Chondrocyte (in vitro differentiated cells): ENCODE results near the gene CTBP1. TPM values are rescaled to one million over a fixed set of nuclear protein-coding genes. Genes with fewer than 3 reads are reported as not detected.

Experiments
- DNase-seq: peaks from one replicate; pipeline ENCODE4 v3.0.0; 2021; ENCODE audit warnings: mixed read lengths, low spot score
- H3K27ac Mint-ChIP-seq: one replicate; pipeline ENCODE4 v1.8.0; 2021; ENCODE audit warnings: mild to moderate bottlenecking, moderate library complexity, mixed read lengths; ENCODE audit not compliant: unreplicated experiment
- H3K27me3 Mint-ChIP-seq: 2 replicates; pipeline ENCODE4 v1.8.0; 2021; ENCODE audit warnings: low read depth, mixed read lengths
- H3K36me3 Mint-ChIP-seq: 2 replicates; pipeline ENCODE4 v1.8.0; 2021; ENCODE audit warnings: low read depth, mixed read lengths
- H3K4me1 Mint-ChIP-seq: 2 replicates; pipeline ENCODE4 v1.8.0; 2021; ENCODE audit warnings: low read depth, mild to moderate bottlenecking, mixed read lengths
- H3K4me3 Mint-ChIP-seq: one replicate; pipeline ENCODE4 v1.8.0; 2021; ENCODE audit warnings: mild to moderate bottlenecking, moderate library complexity, mixed read lengths; ENCODE audit not compliant: unreplicated experiment
- H3K9me3 Mint-ChIP-seq: 2 replicates; pipeline ENCODE4 v1.8.0; 2021; ENCODE audit warnings: low read depth, mixed read lengths
- total RNA-seq: library from RNA; stranded (reverse); gene quantifications from 3 replicates; pipeline ENCODE4 v1.2.1, GENCODE V29; 2021
- TF ChIP-seq, protein P1 (sequence below): fragments of 200-600 bp; sonication (generic); IDR thresholded peaks from 2 replicates; pipeline ENCODE4 v1.5.0; 2021; ENCODE audit warnings: antibody characterized with exemption, mild to moderate bottlenecking, moderate library complexity

The CTBP1 gene
- total RNA-seq, 1 donor from 2014 or later = 151 TPM

DNA sequence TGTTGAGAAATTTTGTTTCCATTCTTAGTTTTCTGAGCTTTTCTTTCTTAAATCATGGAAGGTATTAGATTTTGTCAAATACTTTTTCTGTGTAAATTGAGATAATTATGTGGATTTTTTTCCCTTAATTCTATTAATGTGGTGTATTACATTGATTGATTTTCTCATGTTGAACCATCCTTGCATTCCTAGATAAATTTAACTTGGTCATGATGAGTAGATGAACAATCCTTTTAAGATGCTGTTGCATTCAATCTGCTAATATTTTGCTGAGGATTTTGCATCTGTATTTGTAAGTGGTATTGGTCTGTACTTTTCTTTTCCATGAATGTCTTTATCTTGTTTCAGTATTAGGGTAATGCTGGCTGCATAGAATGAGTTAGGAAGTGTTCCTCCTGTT is 20.3 kb upstream of the CTBP1 start:
- Mint-ChIP-seq H3K4me1 (no peaks in the 10 kb centered on the region), H3K36me3 (peaks cover 20% of the 10 kb centered on the region), H3K4me3 (no peak overlapping the region), H3K27ac (no peak overlapping the region), H3K9me3 (peaks cover 25% of the 10 kb centered on the region), H3K27me3 (no peaks in the 10 kb centered on the region)
- TF ChIP-seq, protein P1, sequence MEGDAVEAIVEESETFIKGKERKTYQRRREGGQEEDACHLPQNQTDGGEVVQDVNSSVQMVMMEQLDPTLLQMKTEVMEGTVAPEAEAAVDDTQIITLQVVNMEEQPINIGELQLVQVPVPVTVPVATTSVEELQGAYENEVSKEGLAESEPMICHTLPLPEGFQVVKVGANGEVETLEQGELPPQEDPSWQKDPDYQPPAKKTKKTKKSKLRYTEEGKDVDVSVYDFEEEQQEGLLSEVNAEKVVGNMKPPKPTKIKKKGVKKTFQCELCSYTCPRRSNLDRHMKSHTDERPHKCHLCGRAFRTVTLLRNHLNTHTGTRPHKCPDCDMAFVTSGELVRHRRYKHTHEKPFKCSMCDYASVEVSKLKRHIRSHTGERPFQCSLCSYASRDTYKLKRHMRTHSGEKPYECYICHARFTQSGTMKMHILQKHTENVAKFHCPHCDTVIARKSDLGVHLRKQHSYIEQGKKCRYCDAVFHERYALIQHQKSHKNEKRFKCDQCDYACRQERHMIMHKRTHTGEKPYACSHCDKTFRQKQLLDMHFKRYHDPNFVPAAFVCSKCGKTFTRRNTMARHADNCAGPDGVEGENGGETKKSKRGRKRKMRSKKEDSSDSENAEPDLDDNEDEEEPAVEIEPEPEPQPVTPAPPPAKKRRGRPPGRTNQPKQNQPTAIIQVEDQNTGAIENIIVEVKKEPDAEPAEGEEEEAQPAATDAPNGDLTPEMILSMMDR = no peak
- no peak for DNase-seq

DNA sequence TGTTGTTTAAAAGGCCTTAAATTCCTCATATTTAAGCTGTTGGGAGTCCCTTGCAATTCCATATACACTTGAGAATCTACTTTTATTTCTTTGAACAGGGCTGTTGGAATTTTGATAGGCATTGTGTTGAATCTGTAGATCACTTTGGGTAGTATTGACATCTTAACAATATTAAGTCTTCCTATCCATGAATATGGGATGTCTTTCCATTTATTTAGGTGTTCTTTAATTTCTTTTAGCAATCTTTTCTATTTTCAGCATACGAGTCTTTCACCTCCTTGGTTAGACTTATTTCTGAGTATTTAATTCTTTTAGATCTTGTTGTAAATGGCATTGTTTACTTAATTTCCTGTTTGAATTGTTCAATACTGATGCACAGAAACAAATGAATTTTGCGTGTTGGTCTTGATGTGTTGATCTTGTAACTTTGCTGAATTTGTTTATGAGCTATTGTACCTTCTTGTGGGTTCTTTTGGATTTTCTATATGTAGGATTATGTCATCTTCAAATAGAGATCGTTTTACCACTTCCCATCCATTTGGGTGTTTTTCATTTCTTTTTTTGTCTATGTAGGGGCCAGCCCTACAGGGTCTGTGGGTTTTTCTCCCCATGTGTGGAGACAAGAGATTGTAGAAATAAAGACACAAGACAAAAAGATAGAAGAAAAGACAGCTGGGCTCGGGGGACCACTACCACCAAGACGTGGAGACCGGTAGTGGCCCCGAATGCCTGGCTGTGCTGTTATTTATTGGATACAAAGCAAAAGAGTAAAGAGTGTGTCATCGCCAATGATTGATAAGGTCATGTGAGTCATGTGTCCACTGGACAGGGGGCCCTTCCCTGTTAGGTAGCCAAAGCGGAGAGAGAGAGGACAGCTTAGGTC is 18.2 kb upstream of the CTBP1 start:
- Mint-ChIP-seq H3K4me1 (no peaks in the 10 kb centered on the region), H3K9me3 (peaks cover 25% of the 10 kb centered on the region), H3K36me3 (peaks cover 20% of the 10 kb centered on the region), H3K27me3 (no peaks in the 10 kb centered on the region), H3K27ac (no peak overlapping the region), H3K4me3 (no peak overlapping the region)
- no peak for DNase-seq
- TF ChIP-seq, protein P1 = no peak

DNA sequence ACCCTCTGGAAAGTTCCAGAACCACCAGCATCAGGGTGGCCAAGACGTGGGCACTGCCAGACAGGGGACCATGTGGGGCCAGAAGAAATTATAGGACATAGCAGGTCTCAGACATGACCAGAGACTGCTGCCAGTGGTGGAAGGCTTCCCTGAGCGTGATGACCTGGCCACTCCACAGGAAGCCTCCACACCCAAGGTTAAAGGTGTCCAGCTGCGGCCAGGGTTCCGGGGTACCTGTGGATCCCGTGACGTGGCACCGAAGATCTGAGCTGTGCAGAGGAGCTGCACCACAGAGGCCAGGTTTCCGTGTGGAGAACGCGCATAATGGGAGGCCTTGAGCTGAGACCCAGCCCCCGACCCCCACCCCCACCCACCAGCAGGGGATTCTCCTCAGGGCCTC is 16.4 kb upstream of the CTBP1 start:
- peaks cover 16% of the 10 kb centered on the region for H3K36me3 Mint-ChIP-seq
- H3K4me1 Mint-ChIP-seq = no peaks in the 10 kb centered on the region
- DNase-seq = no peak
- TF ChIP-seq, protein P1 = no peak
- H3K27ac Mint-ChIP-seq = no peak overlapping the region
- H3K4me3 Mint-ChIP-seq = no peak overlapping the region
- H3K9me3 Mint-ChIP-seq = peaks cover 25% of the 10 kb centered on the region
- H3K27me3 Mint-ChIP-seq = no peaks in the 10 kb centered on the region

DNA sequence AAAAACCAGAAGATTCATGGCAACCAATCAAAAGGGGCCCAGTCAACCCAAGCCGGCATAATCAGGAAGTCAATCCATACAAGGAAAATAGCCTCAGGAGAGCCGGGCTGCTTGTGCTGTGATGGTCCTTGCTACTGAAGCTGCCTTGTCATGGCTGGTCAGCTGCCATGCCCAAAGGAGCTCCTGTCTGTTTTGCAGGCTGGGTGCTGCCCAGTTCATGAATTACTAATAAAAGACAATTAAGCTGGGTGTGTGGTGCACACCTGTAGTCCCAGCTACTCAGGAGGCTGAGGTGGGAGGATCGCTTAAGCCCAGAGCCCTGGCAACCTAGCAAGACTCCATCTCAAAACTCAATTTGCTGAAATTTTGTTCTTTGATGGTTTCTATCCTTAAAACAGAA is 16.0 kb upstream of the CTBP1 start:
- H3K4me3 Mint-ChIP-seq = no peak overlapping the region
- TF ChIP-seq, protein P1 = no peak
- H3K9me3 Mint-ChIP-seq = peaks cover 25% of the 10 kb centered on the region
- peaks cover 16% of the 10 kb centered on the region for H3K36me3 Mint-ChIP-seq
- H3K27ac Mint-ChIP-seq = no peak overlapping the region
- no peaks in the 10 kb centered on the region for H3K4me1 Mint-ChIP-seq
- DNase-seq = no peak
- H3K27me3 Mint-ChIP-seq = no peaks in the 10 kb centered on the region

DNA sequence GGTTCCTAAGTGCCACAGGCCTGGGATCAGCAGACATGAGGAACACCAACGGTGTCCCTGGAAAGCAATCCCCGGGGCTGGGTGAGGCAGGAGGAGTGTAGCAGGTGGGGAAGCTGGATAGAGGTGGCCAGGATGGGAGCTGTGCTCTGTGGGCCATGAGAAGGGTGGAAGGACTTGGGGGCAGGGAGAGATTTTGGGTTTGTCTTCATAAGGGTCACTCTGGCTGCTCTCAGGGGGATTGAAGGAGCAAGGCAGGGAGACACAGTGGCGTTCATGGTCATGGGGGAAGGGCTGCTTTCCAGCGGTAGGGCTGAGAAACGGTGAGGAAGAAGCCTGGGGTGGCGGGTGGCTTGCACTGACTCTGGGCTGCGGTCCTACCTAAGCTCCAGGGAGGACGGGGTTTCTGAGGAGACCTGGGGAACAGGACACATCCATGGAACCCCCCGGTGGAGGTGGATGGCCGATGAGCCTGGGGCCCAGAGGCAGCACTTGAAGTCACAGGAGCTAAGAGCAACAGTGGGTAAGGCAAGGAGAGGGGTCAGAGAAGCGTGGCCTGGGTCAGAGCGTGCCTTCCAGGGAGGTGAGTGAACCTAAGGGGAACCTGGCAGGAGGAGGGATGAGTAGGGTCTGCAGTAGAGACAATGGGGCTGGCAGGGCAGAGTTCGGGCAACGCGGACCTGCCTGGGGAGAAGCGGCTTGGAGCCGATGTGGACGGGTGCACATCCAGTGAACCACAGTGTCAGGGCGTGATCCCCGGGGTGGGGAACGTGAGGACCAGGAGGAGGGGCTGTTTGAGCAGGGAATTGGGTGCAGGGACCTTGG is 12.4 kb upstream of the CTBP1 start:
- Mint-ChIP-seq H3K27me3 (no peaks in the 10 kb centered on the region), H3K4me3 (no peak overlapping the region), H3K27ac (peak overlapping the region; percentile 14), H3K4me1 (no peaks in the 10 kb centered on the region), H3K9me3 (peaks cover 19% of the 10 kb centered on the region), H3K36me3 (peaks cover 14% of the 10 kb centered on the region)
- TF ChIP-seq, protein P1 = no peak
- DNase-seq = peak; percentile 88
